SK-N-SH (cell line): ENCODE results near the gene KCNK4. TPM values are rescaled to one million over a fixed set of nuclear protein-coding genes. Genes with fewer than 3 reads are reported as not detected.
A peak's percentile ranks its signal among the peaks of the same experiment; 100 is the strongest.

Source experiments
- CTCF ChIA-PET: fragments of 300-600, 350-600 bp; formaldehyde crosslinking; extraction: SDS; loops from one replicate; lab custom pipeline; 2021; lab: Yijun Ruan, JAX
- POLR2A ChIA-PET: fragments of 350-600 bp; sonication (Branson Sonifier 250); formaldehyde crosslinking; extraction: SDS; loops from one replicate; lab custom pipeline; 2020; ENCODE audit warnings: antibody characterized with exemption, inconsistent platforms; lab: Yijun Ruan, JAX
- DNase-seq: peaks from one replicate; pipeline ENCODE4 v3.0.0; 2012
- H2AFZ ChIP-seq: fragments of 200-600 bp; sonication (generic); 2 replicates; pipeline ENCODE4 v1.8.1; 2016; ENCODE audit warnings: antibody characterized with exemption, mild to moderate bottlenecking, low read depth
- H3F3A ChIP-seq: fragments of 200-600 bp; sonication (generic); replicated peaks from 2 replicates; pipeline ENCODE3; 2016; ENCODE audit warnings: antibody characterized with exemption, mild to moderate bottlenecking; ENCODE audit not compliant: insufficient read depth
- H3K27ac ChIP-seq, 2 experiments: fragments of 200-500 bp in 1 of 2; fragments of 200-600 bp in 1 of 2; sonication (Bioruptor generic) in 1 of 2; sonication (generic), shearing (Covaris generic) in 1 of 2; 2 replicates each; pipeline versions ENCODE4 v1.5.1 to v1.6.1; 2014 to 2016; ENCODE audit warnings: low read depth in 2 of 2, inconsistent platforms in 1 of 2, low read length in 1 of 2, mild to moderate bottlenecking in 1 of 2, mixed read lengths in 1 of 2
- H3K27me3 ChIP-seq: fragments of 200-600 bp; sonication (generic), shearing (Covaris generic); 2 replicates; pipeline ENCODE4 v1.6.1; 2016; ENCODE audit warnings: mixed run types; ENCODE audit not compliant: insufficient read depth
- H3K36me3 ChIP-seq, 2 experiments: fragments of 200-500 bp in 1 of 2; fragments of 200-600 bp in 1 of 2; sonication (Bioruptor generic) in 1 of 2; sonication (generic) in 1 of 2; replicated peaks in 1 of 2; 2 replicates each; pipeline versions ENCODE3 to v1.5.1; 2014 to 2016; ENCODE audit warnings: low read length in 1 of 2, mild to moderate bottlenecking in 1 of 2; ENCODE audit not compliant: insufficient read depth in 2 of 2, control insufficient read depth in 1 of 2
- H3K4me1 ChIP-seq, 2 experiments: fragments of 200-500 bp in 1 of 2; fragments of 200-600 bp in 1 of 2; sonication (Bioruptor generic) in 1 of 2; sonication (generic), shearing (Covaris generic) in 1 of 2; 2 replicates each; pipeline versions ENCODE4 v1.5.1 to v1.6.1; 2014 to 2016; ENCODE audit warnings: low read depth in 1 of 2, low read length in 1 of 2, mixed run types in 1 of 2; ENCODE audit not compliant: insufficient read depth in 2 of 2, control insufficient read depth in 1 of 2
- H3K4me2 ChIP-seq: fragments of 200-600 bp; sonication (generic), shearing (Covaris generic); 2 replicates; pipeline ENCODE4 v1.6.1; 2017; ENCODE audit warnings: mixed run types
- H3K4me3 ChIP-seq, 2 experiments: fragments of 200-500 bp in 1 of 2; fragments of 200-600 bp in 1 of 2; sonication (Bioruptor generic) in 1 of 2; sonication (generic), shearing (Covaris generic) in 1 of 2; 2 replicates each; pipeline versions ENCODE4 v1.5.1 to v1.8.1; 2014 to 2016; ENCODE audit warnings: low read depth in 2 of 2, inconsistent platforms in 1 of 2, low read length in 1 of 2, mild to moderate bottlenecking in 1 of 2, mixed read lengths in 1 of 2, moderate library complexity in 1 of 2
- H3K79me2 ChIP-seq: fragments of 200-600 bp; sonication (generic); 2 replicates; pipeline ENCODE4 v1.8.1; 2017; ENCODE audit warnings: mild to moderate bottlenecking; ENCODE audit not compliant: insufficient read depth
- H3K9ac ChIP-seq: fragments of 200-600 bp; sonication (generic); 2 replicates; pipeline ENCODE4 v1.6.1; 2017; ENCODE audit warnings: mixed run types
- H3K9me2 ChIP-seq: fragments of 200-600 bp; sonication (generic); 2 replicates; pipeline ENCODE4 v1.6.1; 2017; ENCODE audit warnings: mixed run types
- H3K9me3 ChIP-seq: fragments of 200-600 bp; sonication (generic); 2 replicates; pipeline ENCODE4 v1.6.1; 2017; ENCODE audit warnings: mixed run types, mild to moderate bottlenecking, moderate library complexity
- H4K20me1 ChIP-seq: fragments of 200-600 bp; sonication (generic); 2 replicates; pipeline ENCODE4 v1.6.1; 2017; ENCODE audit warnings: mild to moderate bottlenecking, mixed run types; ENCODE audit not compliant: insufficient read depth
- CTCF ChIP-seq: fragments of 200-600 bp; sonication (generic); IDR thresholded peaks from 2 replicates; pipeline ENCODE4 v1.6.1; 2017; ENCODE audit warnings: antibody characterized with exemption, mild to moderate bottlenecking, moderate library complexity
- ELF1 ChIP-seq: IDR thresholded peaks from 2 replicates; pipeline ENCODE4 v1.4.0; 2012
- EP300 ChIP-seq, 2 experiments: IDR thresholded peaks; 2 replicates each; pipeline versions ENCODE4 v1.4.0 to v1.6.1; 2012; ENCODE audit warnings: borderline replicate concordance in 1 of 2, low read depth in 1 of 2, low read length in 1 of 2
- FOXJ3 ChIP-seq: sonication (generic); formaldehyde crosslinking; IDR thresholded peaks from 2 replicates; pipeline ENCODE4 v1.5.1; 2020; ENCODE audit warnings: mild to moderate bottlenecking, missing genetic modification reagents
- MXI1 ChIP-seq: IDR thresholded peaks from 2 replicates; pipeline ENCODE4 v1.6.1; 2012; ENCODE audit warnings: mild to moderate bottlenecking, low read depth, low read length, improper control_type of control experiment
- NFIC ChIP-seq: IDR thresholded peaks from 2 replicates; pipeline ENCODE4 v1.4.0; 2012; ENCODE audit warnings: borderline replicate concordance
- PBX3 ChIP-seq: IDR thresholded peaks from 2 replicates; pipeline ENCODE4; 2012
- RAD21 ChIP-seq: IDR thresholded peaks from 2 replicates; pipeline ENCODE4 v1.6.1; 2012; ENCODE audit warnings: mild to moderate bottlenecking, low read length
- REST ChIP-seq: IDR thresholded peaks from 2 replicates; pipeline ENCODE4 v1.6.1; 2012; ENCODE audit warnings: mild to moderate bottlenecking, low read depth, low read length, moderate library complexity
- RFX5 ChIP-seq: IDR thresholded peaks from 2 replicates; pipeline ENCODE4 v1.6.1; 2012; ENCODE audit warnings: mild to moderate bottlenecking, improper control_type of control experiment, low read length
- SMC3 ChIP-seq: IDR thresholded peaks from 2 replicates; pipeline ENCODE4 v1.6.1; 2012; ENCODE audit warnings: low read depth, low read length, improper control_type of control experiment
- ZBTB33 ChIP-seq: IDR thresholded peaks from 2 replicates; pipeline ENCODE4 v1.4.0; 2012; ENCODE audit warnings: low read depth, borderline replicate concordance
- WGBS: methylation state at CpG from one replicate; pipeline ENCODE4 v1.1.6; 2017; ENCODE audit warnings: low lambda C conversion rate; 5-methylcytosine and 5-hydroxymethylcytosine counted together
- polyA plus RNA-seq, 3 experiments: library from polyadenylated mRNA; depleted of rRNA; stranded (reverse); fragments of >200 nt; gene quantifications; 2 replicates each; pipeline ENCODE4 v1.2.3, GENCODE V29; 2012

KCNK4 gene
- polyA plus RNA-seq, 1 of the 3 experiments (the other 2 are of a cell fraction), result 0.16 TPM

DNA sequence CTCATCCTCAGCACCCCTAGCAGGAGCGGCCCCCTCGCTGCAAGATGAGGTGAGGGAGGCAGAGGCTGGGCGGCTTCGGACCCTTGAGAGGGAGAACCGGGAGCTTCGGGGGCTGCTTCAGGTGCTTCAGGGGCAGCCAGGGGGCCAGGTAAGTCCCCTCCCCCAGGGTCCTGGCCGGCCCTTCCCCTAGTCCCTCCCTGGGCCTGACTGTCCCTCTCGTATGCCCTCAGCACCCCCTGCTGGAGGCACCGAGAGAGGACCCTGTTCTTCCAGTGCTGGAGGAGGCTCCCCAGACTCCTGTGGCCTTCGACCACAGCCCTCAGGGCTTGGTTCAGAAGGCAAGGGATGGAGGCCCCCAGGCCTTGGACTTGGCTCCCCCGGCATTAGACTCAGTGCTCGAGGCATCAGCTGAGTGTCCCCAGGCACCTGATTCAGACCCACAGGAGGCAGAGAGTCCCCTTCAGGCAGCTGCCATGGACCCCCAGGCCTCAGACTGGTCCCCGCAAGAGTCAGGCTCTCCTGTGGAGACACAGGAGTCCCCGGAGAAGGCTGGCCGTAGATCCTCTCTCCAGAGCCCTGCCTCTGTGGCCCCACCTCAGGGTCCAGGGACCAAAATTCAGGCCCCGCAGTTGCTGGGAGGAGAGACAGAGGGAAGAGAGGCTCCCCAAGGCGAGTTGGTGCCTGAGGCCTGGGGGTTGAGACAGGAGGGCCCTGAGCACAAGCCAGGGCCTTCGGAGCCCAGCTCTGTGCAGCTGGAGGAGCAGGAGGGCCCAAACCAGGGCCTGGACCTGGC lies 52.9 kb downstream of the KCNK4 start:
- no peak overlapping the region for H3K27ac ChIP-seq
- H4K20me1 ChIP-seq, result no peaks in the 10 kb centered on the region
- TF ChIP-seq MXI1 (no peak), RAD21 (peak; percentile 62), PBX3 (no peak), ZBTB33 (no peak), SMC3 (peak; percentile 32; the same call in 1 of the 2 replicates), RFX5 (no peak), CTCF (peak; percentile 41), REST (no peak), NFIC (no peak), ELF1 (no peak), EP300 (IDR thresholded peaks at IDR 0.05; ENCODE audit: borderline replicate concordance in 1 of 2, low read depth in 1 of 2, low read length in 1 of 2) (no peak), FOXJ3 (CRISPR knock-in tag) (no peak)
- H3K9me3 ChIP-seq, result no peaks in the 10 kb centered on the region
- H2AFZ ChIP-seq, result no peak overlapping the region
- no peak overlapping the region for H3K4me2 ChIP-seq
- peak; percentile 79 for DNase-seq
- no peaks in the 10 kb centered on the region for H3K79me2 ChIP-seq
- no peaks in the 10 kb centered on the region; a peak in 1 of 4 replicates for H3K4me1 ChIP-seq
- no peaks in the 10 kb centered on the region for H3K27me3 ChIP-seq
- no peak overlapping the region for H3K9ac ChIP-seq
- ChIA-PET POLR2A (no interaction called here), CTCF (interaction anchor here (1.2 to 5.7 kb wide), 3 partner anchors 11 to 93 kb away, joined by 3 to 42 read pairs (median 7); partner anchors contain the start of genes ESRRA and PLCB3)
- 82% methylated on average over 14 of the region's 18 CpGs for WGBS
- no peak overlapping the region for H3K4me3 ChIP-seq
- H3K36me3 ChIP-seq, result no peaks in the 10 kb centered on the region
- no peaks in the 10 kb centered on the region for H3K9me2 ChIP-seq
- H3F3A ChIP-seq, result no peaks in the 10 kb centered on the region
